IMR-90 (cell line): ENCODE data around the gene DPYSL3. TPM values are rescaled to one million over a fixed set of nuclear protein-coding genes. Genes with fewer than 3 reads are reported as not detected.

Experiments
- ATAC-seq: fragments of 200-7000 bp; cut with Tn5 transposase; 2 replicates; pipeline ENCODE4 v1.9.1; 2020; ENCODE audit warnings: low read depth, mild to moderate bottlenecking, moderate library complexity
- BruUV-seq: library from RNA; stranded (reverse); fragments of 400-500 nt; replicated peaks from 2 replicates; lab custom pipeline; 2021; lab: Mats Ljungman, UMichigan
- CTCF ChIA-PET: fragments of 300-600 bp; formaldehyde crosslinking; extraction: SDS; loops from one replicate; lab custom pipeline; 2021; ENCODE audit warnings: antibody characterized with exemption; lab: Yijun Ruan, JAX
- POLR2A ChIA-PET: fragments of 300-600 bp; sonication (Branson Sonifier 250); formaldehyde crosslinking; loops from one replicate; lab custom pipeline; 2022; ENCODE audit warnings: antibody characterized with exemption; ENCODE audit not compliant: unreplicated experiment; lab: Charles Lee
- DNase-seq: peaks from one replicate; pipeline ENCODE4 v3.0.0; 2013
- H2AFZ ChIP-seq: replicated peaks from 2 replicates; pipeline ENCODE3; 2013; ENCODE audit warnings: low read length, mild to moderate bottlenecking; ENCODE audit not compliant: poor library complexity
- H2AK5ac ChIP-seq: 2 replicates; pipeline ENCODE4 v1.6.1; 2013; ENCODE audit warnings: low read depth, low read length, inconsistent platforms
- H2AK9ac ChIP-seq: replicated peaks from 2 replicates; pipeline ENCODE3; 2013; ENCODE audit warnings: mild to moderate bottlenecking, low read depth, low read length, moderate library complexity; ENCODE audit not compliant: poor library complexity
- H2BK120ac ChIP-seq: 2 replicates; pipeline ENCODE4 v1.6.1; 2013; ENCODE audit warnings: low read depth, low read length, inconsistent platforms
- H2BK15ac ChIP-seq: 3 replicates; pipeline ENCODE4 v1.6.1; 2013; ENCODE audit warnings: low read depth, low read length, inconsistent platforms
- H2BK20ac ChIP-seq: 2 replicates; pipeline ENCODE4 v1.6.1; 2013; ENCODE audit warnings: low read depth, mild to moderate bottlenecking, inconsistent platforms, low read length, moderate library complexity
- H2BK5ac ChIP-seq: 2 replicates; pipeline ENCODE4 v1.6.1; 2013; ENCODE audit warnings: mild to moderate bottlenecking, low read depth, low read length, inconsistent platforms; ENCODE audit not compliant: poor library complexity, severe bottlenecking
- H3K14ac ChIP-seq: replicated peaks from 2 replicates; pipeline ENCODE4 v1.6.1; 2013; ENCODE audit warnings: low read depth, low read length, inconsistent platforms
- H3K18ac ChIP-seq: 2 replicates; pipeline ENCODE4 v1.6.1; 2013; ENCODE audit warnings: low read depth, low read length, control low read depth
- H3K23ac ChIP-seq: 2 replicates; pipeline ENCODE4 v1.6.1; 2013; ENCODE audit warnings: low read depth, low read length, inconsistent platforms
- H3K27ac ChIP-seq: 2 replicates; pipeline ENCODE4 v1.5.1; 2013; ENCODE audit warnings: mild to moderate bottlenecking, control low read depth, low read length; ENCODE audit not compliant: insufficient read depth
- H3K27me3 ChIP-seq: 2 replicates; pipeline ENCODE4 v1.6.1; 2013; ENCODE audit warnings: low read length; ENCODE audit not compliant: control insufficient read depth, insufficient read depth
- H3K36me3 ChIP-seq: 2 replicates; pipeline ENCODE4 v1.6.1; 2013; ENCODE audit warnings: low read length, mixed read lengths; ENCODE audit not compliant: control insufficient read depth, insufficient read depth
- H3K4ac ChIP-seq: 2 replicates; pipeline ENCODE4 v1.6.1; 2013; ENCODE audit warnings: low read depth, low read length, inconsistent platforms
- H3K4me1 ChIP-seq: 2 replicates; pipeline ENCODE4 v1.6.1; 2013; ENCODE audit warnings: low read length, mixed read lengths; ENCODE audit not compliant: control insufficient read depth, insufficient read depth
- H3K4me2 ChIP-seq: 2 replicates; pipeline ENCODE4 v1.6.1; 2013; ENCODE audit warnings: low read depth, mild to moderate bottlenecking, control low read depth, low read length, moderate library complexity
- H3K4me3 ChIP-seq: 2 replicates; pipeline ENCODE4 v1.5.1; 2013; ENCODE audit warnings: low read depth, mild to moderate bottlenecking, control low read depth, low read length, moderate library complexity; ENCODE audit not compliant: insufficient read depth
- H3K56ac ChIP-seq: 2 replicates; pipeline ENCODE4 v1.6.1; 2013; ENCODE audit warnings: low read length, inconsistent platforms; ENCODE audit not compliant: insufficient read depth; ENCODE audit errors: extremely low read depth
- H3K79me1 ChIP-seq, 2 experiments: 2 replicates each; pipeline ENCODE4 v1.6.1; 2013; ENCODE audit warnings: low read length in 2 of 2, inconsistent platforms in 1 of 2, low read depth in 1 of 2
- H3K9ac ChIP-seq: 2 replicates; pipeline ENCODE4 v1.6.1; 2013; ENCODE audit warnings: low read depth, low read length, control low read depth
- H3K9me1 ChIP-seq: 2 replicates; pipeline ENCODE4 v1.6.1; 2013; ENCODE audit warnings: low read length, inconsistent platforms; ENCODE audit not compliant: insufficient read depth
- H3K9me3 ChIP-seq: 2 replicates; pipeline ENCODE4 v1.6.1; 2013; ENCODE audit warnings: low read length; ENCODE audit not compliant: control insufficient read depth, insufficient read depth
- H4K20me1 ChIP-seq: 2 replicates; pipeline ENCODE4 v1.6.1; 2013; ENCODE audit warnings: low read length, inconsistent platforms; ENCODE audit not compliant: insufficient read depth
- H4K5ac ChIP-seq: 2 replicates; pipeline ENCODE4 v1.6.1; 2013; ENCODE audit warnings: mild to moderate bottlenecking, low read depth, low read length, control low read depth
- H4K8ac ChIP-seq, 2 experiments: 2 replicates each; pipeline ENCODE4 v1.6.1; 2013; ENCODE audit warnings: low read depth in 2 of 2, low read length in 2 of 2, control low read depth in 1 of 2, inconsistent platforms in 1 of 2
- H4K91ac ChIP-seq: 2 replicates; pipeline ENCODE4 v1.6.1; 2013; ENCODE audit warnings: low read depth, low read length, inconsistent platforms; ENCODE audit not compliant: insufficient read depth
- CTCF ChIP-seq: conservative IDR thresholded peaks from 2 replicates; pipeline ENCODE4 v1.5.1; 2012; ENCODE audit warnings: mild to moderate bottlenecking, low read depth, low read length, improper control_type of control experiment
- POLR2A ChIP-seq: IDR thresholded peaks from 2 replicates; pipeline ENCODE4 v1.6.1; 2012; ENCODE audit warnings: mild to moderate bottlenecking, low read depth, low read length
- RAD21 ChIP-seq: IDR thresholded peaks from 2 replicates; pipeline ENCODE4 v1.6.1; 2012; ENCODE audit warnings: low read length, improper control_type of control experiment
- WGBS, 2 experiments: methylation state at CpG; one replicate each; pipeline versions ENCODE4 v1.1.5 to v1.1.7; 2013; ENCODE audit warnings: missing lambda C conversion rate in 2 of 2; ENCODE audit not compliant: insufficient read length in 1 of 2; ENCODE audit errors: extremely low coverage in 2 of 2; 5-methylcytosine and 5-hydroxymethylcytosine counted together
- dilution Hi-C: fragments of 300-500 bp; cut with HindIII; formaldehyde crosslinking; loops from one replicate; pipeline ENCODE4 v1.14.3; 2018; ENCODE audit warnings: low sequenced_read_pairs; ENCODE audit not compliant: unreplicated experiment
- in situ Hi-C: fragments of 300-500 bp; cut with MboI; formaldehyde crosslinking; loops from 3 replicates; pipeline ENCODE4 v1.14.3; 2019; ENCODE audit warnings: low sequenced_read_pairs, inconsistent platforms, mixed read lengths
- intact Hi-C: fragments of 100-400 bp; cut with micrococcal nuclease; formaldehyde crosslinking; loops from 2 replicates; pipeline ENCODE4 v1.10.0; 2022
- polyA plus RNA-seq, 3 experiments: library from polyadenylated mRNA; depleted of rRNA; stranded (reverse); fragments of >200 nt; gene quantifications; 2 replicates each; pipeline ENCODE4 v1.2.3, GENCODE V29; 2012; ENCODE audit warnings: low replicate concordance in 1 of 3
- total RNA-seq: library from RNA; depleted of rRNA; stranded (reverse); fragments of >200 nt; gene quantifications from 2 replicates; pipeline ENCODE4 v1.2.3, GENCODE V29; 2012

Gene DPYSL3
- total and polyA plus RNA-seq, 2 of the 4 experiments (the other 2 are of a cell fraction), result 50.2 to 60.9 TPM

GRCh38 chr5:147461915-147462314 is 48.0 kb downstream of the DPYSL3 start:
- ATAC-seq (no peak), DNase-seq (peak; percentile 28)
- CTCF ChIA-PET, result no interaction called here

More at GRCh38 chr5:147461915-147462314, 48.0 kb downstream of the DPYSL3 start:
- Histone ChIP-seq H3K27me3 (no peaks in the 10 kb centered on the region), H2BK15ac (no peak overlapping the region), H3K23ac (no peak overlapping the region), H3K56ac (no peak overlapping the region), H2BK120ac (no peak overlapping the region), H2AK5ac (no peak overlapping the region), H3K9ac (no peak overlapping the region), H3K4me2 (no peak overlapping the region), H2AFZ (no peak overlapping the region), H2BK20ac (no peak overlapping the region), H3K36me3 (no peaks in the 10 kb centered on the region), H4K8ac (no peak overlapping the region), H4K5ac (no peak overlapping the region), H3K4me1 (no peaks in the 10 kb centered on the region), H3K27ac (no peak overlapping the region), H3K4me3 (no peak overlapping the region), H3K14ac (0 out of 2 replicates have a peak overlapping the region, but pooled peaks have one; percentile 1), H3K9me3 (peaks cover 4% of the 10 kb centered on the region), H2AK9ac (no peak overlapping the region), H4K20me1 (no peaks in the 10 kb centered on the region), H3K4ac (no peak overlapping the region), H2BK5ac (no peak overlapping the region), H3K79me1 (peaks cover 34 to 48% of the 10 kb centered on the region in 2 experiments), H4K91ac (no peak overlapping the region), H3K9me1 (peaks cover 9% of the 10 kb centered on the region; the same call in 1 of the 2 replicates), H3K18ac (no peak overlapping the region)
- no CpG with 5 or more reads among the region's 1 CpG for WGBS, 2 experiments
- in situ Hi-C loops (no loop called here), intact Hi-C loops (no loop called here), dilution Hi-C loops (no loop called here)
- BruUV-seq, result no TSS peak
- POLR2A ChIA-PET, result no interaction called here
- TF ChIP-seq POLR2A, result no peak
- no peak for TF ChIP-seq CTCF
- TF ChIP-seq RAD21, result no peak
